ENCODE measurements around the gene NUP133. TPM values are rescaled to one million over a fixed set of nuclear protein-coding genes. Genes with fewer than 3 reads are reported as not detected.

Gene NUP133
- polyA plus RNA-seq, 3 donors = 9.0 to 12.8 (median 12.4) TPM

GRCh38 chr1:229535230-229535629 lies 27.1 kb upstream of the NUP133 start:
- Histone ChIP-seq H4K20me1 (ENCODE audit: insufficient read depth, low read length) (no peaks in the 10 kb centered on the region), H3K36me3 (replicated peaks in 1 of 2; ENCODE audit: control insufficient read depth in 1 of 2, insufficient read depth in 2 of 2, low read length in 2 of 2) (peaks cover 85 to 94% of the 10 kb centered on the region in 2 donors), H3K27me3 (ENCODE audit: control insufficient read depth in 2 of 2, insufficient read depth in 2 of 2, low read length in 2 of 2) (no peaks in the 10 kb centered on the region), H3K9me3 (replicated peaks in 1 of 2; ENCODE audit: control insufficient read depth in 1 of 2, insufficient read depth in 1 of 2, low read length in 2 of 2) (no peaks in the 10 kb centered on the region), H2AFZ (ENCODE audit: insufficient read depth, low read depth, low read length, poor library complexity, severe bottlenecking) (no peak overlapping the region), H3K9ac (ENCODE audit: insufficient read depth, low read length, poor library complexity, severe bottlenecking) (no peak overlapping the region), H3K4me2 (replicated peaks; ENCODE audit: extremely low read depth, low read length, poor library complexity, severe bottlenecking) (no peak overlapping the region), H3K27ac (ENCODE audit: low read depth in 1 of 2, low read length in 2 of 2) (no peak overlapping the region), H3K4me3 (replicated peaks in 1 of 3; ENCODE audit: low read depth in 2 of 3, low read length in 3 of 3) (no peak overlapping the region), H3K79me2 (ENCODE audit: insufficient read depth, low read length) (no peaks in the 10 kb centered on the region), H3K4me1 (ENCODE audit: control insufficient read depth in 1 of 2, insufficient read depth in 2 of 2, low read length in 2 of 2) (no peaks in the 10 kb centered on the region)
- H3K4me1 Mint-ChIP-seq = peaks cover 10% of the 10 kb centered on the region
- no peak for TF ChIP-seq CTCF (IDR thresholded peaks at IDR 0.05)
- H3K4me3 Mint-ChIP-seq = no peak overlapping the region
- peaks cover 76 to 96% of the 10 kb centered on the region in 2 donors for H3K36me3 Mint-ChIP-seq
- H3K27me3 Mint-ChIP-seq (ENCODE audit: low read depth in 3 of 3) = peaks cover 0 to 2% (median 0%) of the 10 kb centered on the region in 3 donors
- intact Hi-C loops (cut with micrococcal nuclease) = no loop called here
- no peaks in the 10 kb centered on the region for H3K9me3 Mint-ChIP-seq
- no peak for DNase-seq
- no peak overlapping the region for H3K27ac Mint-ChIP-seq

GRCh38 chr1:229531326-229531725 lies 23.2 kb upstream of the NUP133 start:
- H3K27me3 Mint-ChIP-seq (ENCODE audit: low read depth in 3 of 3) = peaks cover 0 to 2% (median 0%) of the 10 kb centered on the region in 3 donors
- Histone ChIP-seq H3K27ac (ENCODE audit: low read depth in 1 of 2, low read length in 2 of 2) (no peak overlapping the region), H3K79me2 (ENCODE audit: insufficient read depth, low read length) (no peaks in the 10 kb centered on the region), H3K4me2 (replicated peaks; ENCODE audit: extremely low read depth, low read length, poor library complexity, severe bottlenecking) (no peak overlapping the region), H2AFZ (ENCODE audit: insufficient read depth, low read depth, low read length, poor library complexity, severe bottlenecking) (no peak overlapping the region), H3K4me3 (replicated peaks in 1 of 3; ENCODE audit: low read depth in 2 of 3, low read length in 3 of 3) (no peak overlapping the region), H3K4me1 (ENCODE audit: control insufficient read depth in 1 of 2, insufficient read depth in 2 of 2, low read length in 2 of 2) (no peaks in the 10 kb centered on the region), H3K36me3 (replicated peaks in 1 of 2; ENCODE audit: control insufficient read depth in 1 of 2, insufficient read depth in 2 of 2, low read length in 2 of 2) (peaks cover 84 to 91% of the 10 kb centered on the region in 2 donors), H4K20me1 (ENCODE audit: insufficient read depth, low read length) (no peaks in the 10 kb centered on the region), H3K27me3 (ENCODE audit: control insufficient read depth in 2 of 2, insufficient read depth in 2 of 2, low read length in 2 of 2) (no peaks in the 10 kb centered on the region), H3K9me3 (replicated peaks in 1 of 2; ENCODE audit: control insufficient read depth in 1 of 2, insufficient read depth in 1 of 2, low read length in 2 of 2) (no peaks in the 10 kb centered on the region), H3K9ac (ENCODE audit: insufficient read depth, low read length, poor library complexity, severe bottlenecking) (no peak overlapping the region)
- no peaks in the 10 kb centered on the region for H3K4me1 Mint-ChIP-seq
- DNase-seq = no peak
- intact Hi-C loops (cut with micrococcal nuclease) = no loop called here
- H3K4me3 Mint-ChIP-seq = no peak overlapping the region
- H3K9me3 Mint-ChIP-seq = no peaks in the 10 kb centered on the region
- no peak overlapping the region for H3K27ac Mint-ChIP-seq
- TF ChIP-seq CTCF (IDR thresholded peaks at IDR 0.05) = no peak
- peaks cover 76 to 98% of the 10 kb centered on the region in 2 donors for H3K36me3 Mint-ChIP-seq
- 98% methylated on average over 4 of the region's 6 CpGs for WGBS (ENCODE audit: insufficient coverage)
